Activated CD8-positive, alpha-beta memory T cell treated with anti-CD3 and anti-CD28 coated beads, Interleukin-2, amount 50 U/mL, for 24 hours (primary cell): ENCODE measurements around the gene COL13A1.

Experiments used
- DNase-seq: peaks from one replicate; pipeline ENCODE4 v3.0.0-alpha.2; 2020; ENCODE audit errors: extremely low read depth

The COL13A1 gene

GRCh38 chr10:69944761-69945160, 143.1 kb downstream of the COL13A1 start:
- no peak for DNase-seq

DNA sequence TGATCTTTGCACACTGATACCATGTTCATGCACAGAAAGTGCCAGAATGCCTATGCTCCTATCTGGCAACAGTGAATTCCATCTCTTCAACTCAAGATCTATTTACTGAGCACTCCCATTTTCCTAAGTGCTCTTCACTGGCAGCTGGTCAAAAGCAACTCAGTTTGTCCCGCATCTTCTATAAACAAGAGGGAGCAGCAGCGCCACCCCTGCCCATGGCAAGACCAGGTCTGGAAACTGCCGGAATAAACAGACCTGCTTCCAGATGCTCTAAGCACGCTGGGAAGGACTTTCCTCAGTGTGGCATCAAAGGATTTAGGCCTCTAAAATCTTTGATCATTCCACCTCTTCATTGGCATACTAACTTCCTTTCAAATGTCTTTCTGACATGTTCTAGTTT, 146.6 kb downstream of the COL13A1 start:
- DNase-seq, result no peak

- no peak for DNase-seq
Observed at GRCh38 chr10:69949770-69950169, 148.1 kb downstream of the COL13A1 start.

- DNase-seq, result no peak
Observed at GRCh38 chr10:69951658-69952057, 150.0 kb downstream of the COL13A1 start.

GRCh38 chr10:69952069-69952800, 150.5 kb downstream of the COL13A1 start:
- DNase-seq, result no peak

GRCh38 chr10:69952821-69953221, 151.1 kb downstream of the COL13A1 start:
- DNase-seq, result no peak

DNA sequence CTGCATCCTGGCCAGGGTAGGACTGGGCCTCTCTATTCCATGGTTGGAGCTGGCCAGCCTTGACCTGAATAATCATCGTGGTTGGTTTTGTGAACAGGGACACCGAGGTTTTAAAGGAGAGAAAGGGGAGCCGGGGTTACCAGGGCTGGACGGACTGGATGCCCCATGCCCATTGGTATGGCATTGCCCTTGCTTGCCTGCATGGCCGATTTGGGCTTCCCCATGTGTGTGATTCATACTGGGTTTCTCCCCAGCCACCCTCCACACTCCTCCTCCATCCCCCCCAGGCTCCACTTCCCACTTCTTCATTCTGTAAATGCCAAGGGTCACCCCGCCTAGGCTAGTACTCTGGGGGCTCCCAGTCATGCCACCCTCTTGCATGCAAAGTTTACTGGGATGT, 152.1 kb downstream of the COL13A1 start:
- no peak for DNase-seq

- no peak for DNase-seq
Observed at GRCh38 chr10:69955211-69955805, 153.6 kb downstream of the COL13A1 start.

GRCh38 chr10:69955897-69956740, 154.4 kb downstream of the COL13A1 start:
- DNase-seq, result no peak

- DNase-seq, result no peak
Observed at GRCh38 chr10:69956741-69957230, 155.1 kb downstream of the COL13A1 start.

DNA sequence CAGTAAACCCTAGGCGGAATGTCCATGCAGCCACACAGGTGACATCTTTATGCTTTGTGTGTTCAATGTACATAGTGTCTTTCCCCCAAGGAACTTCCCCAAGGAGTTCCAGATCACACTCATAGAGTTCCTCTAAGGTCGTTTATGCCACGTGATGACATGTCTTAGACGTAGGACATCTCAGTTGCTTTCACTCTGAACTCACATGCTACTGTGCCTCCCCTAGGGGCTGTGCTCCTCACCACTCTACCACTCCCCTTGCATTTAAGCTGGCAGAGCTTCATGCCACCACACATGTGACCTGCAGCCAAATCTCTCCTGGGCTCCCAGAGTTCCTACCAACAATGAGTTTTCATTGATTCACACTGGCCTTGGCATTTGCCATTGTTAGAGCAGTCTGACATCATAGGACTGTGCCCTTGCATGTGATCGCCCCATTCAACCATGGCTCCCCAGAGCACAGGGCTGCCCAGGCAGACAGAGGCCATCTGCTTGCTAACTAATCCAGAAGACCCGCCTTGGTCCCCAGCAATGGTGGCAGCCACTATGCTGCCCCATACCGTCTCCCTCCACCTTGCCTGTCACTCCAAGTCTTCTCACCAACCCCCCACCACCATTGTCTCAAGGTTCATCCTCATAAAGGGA, 155.7 kb downstream of the COL13A1 start:
- no peak for DNase-seq

DNA sequence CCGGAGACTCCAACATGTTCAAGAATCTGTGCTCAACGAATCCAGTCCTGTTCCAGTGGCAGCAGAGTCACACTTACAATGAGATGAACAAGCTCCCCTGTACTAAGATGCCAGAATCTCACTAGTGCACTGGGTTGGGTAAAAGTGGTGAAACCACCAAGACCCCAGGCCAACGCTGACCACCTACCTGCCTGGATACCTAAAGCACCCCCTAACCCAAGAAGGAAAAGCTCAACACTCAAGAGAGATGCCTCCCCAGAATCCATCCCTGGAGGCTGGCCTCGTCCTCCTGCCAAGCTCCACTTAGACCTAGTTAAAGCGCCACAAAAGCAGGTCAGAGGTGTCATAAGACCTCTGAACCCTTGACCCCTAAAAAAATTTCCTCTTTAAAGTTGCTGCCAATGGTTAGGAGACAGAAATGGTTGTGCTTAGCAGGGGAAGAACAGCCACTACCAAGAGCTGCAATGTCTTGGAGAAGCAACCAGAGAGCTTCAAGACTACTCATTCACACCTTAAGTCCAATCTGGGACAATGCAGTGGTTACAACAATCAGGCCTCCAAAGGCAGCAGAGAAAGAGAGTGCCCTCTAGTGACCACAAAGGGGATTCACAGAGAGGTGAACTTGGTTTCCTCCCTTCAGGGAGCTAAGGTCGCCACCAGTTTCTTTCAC, 156.3 kb downstream of the COL13A1 start:
- DNase-seq, result no peak

DNA sequence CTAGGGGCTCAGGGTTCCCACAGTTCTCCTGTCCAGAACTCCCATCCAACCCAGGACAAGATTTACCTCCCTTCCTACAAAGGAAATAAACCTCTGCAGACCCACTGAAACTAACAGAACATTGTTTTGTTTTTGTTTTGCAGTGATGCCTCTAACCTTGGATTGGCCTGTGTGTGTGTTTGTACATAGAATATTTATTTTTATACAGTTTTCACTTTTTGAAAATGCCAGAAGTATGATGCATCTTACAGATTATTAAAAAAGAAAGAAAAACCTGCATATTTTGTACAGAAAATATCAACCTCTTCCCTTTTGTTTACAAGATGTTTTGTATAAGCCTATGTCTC, 156.8 kb downstream of the COL13A1 start:
- no peak for DNase-seq

- no peak for DNase-seq
Observed at GRCh38 chr10:69959911-69960310, 158.2 kb downstream of the COL13A1 start.

GRCh38 chr10:69960606-69960987, 158.9 kb downstream of the COL13A1 start:
- no peak for DNase-seq

DNA sequence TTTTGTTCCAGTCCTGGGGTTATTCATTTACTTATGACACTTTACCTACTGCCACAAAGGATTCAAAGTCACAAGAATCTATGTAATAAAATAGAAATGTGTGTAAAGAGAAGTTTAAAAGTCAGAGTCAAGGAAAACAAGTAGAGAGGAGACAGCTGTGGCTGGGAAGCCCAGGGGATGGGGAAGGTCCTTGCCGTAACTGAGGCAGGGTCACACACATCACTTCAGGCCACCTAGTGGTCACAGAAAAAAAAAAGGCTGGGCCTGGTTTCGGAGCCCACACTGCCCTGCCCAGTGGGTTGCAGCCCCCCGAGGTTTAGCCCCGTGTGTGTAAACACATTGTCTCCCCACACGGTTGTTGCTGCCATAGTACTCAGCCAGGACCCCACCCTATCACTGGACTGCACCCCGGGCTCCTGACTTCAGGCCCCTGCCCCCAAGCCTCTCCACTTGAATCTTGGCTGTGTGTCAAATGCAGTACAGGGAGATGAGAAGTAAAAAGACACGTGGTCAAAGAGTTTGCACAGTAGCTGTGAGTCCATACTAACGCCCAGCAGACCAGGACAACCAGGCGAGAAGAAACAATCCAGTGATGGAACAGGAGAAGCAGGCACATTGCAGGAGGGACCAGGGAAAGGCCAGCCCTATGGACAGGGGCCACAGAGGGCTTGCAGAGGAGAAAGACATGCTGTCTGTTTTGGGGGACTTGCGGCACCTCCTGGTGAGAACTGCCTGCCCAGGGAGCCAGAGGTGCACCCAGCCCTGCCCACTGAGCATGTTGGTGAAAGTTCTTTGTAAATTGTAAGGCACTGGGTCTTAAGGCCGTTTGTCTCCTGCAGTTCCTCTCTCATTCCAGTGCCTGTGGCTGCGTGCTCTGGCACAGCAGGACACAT, 159.5 kb downstream of the COL13A1 start:
- DNase-seq, result no peak

- DNase-seq, result no peak
Observed at GRCh38 chr10:69961881-69962745, 160.4 kb downstream of the COL13A1 start.

- no peak for DNase-seq
Observed at GRCh38 chr10:69962746-69963135, 161.0 kb downstream of the COL13A1 start.

DNA sequence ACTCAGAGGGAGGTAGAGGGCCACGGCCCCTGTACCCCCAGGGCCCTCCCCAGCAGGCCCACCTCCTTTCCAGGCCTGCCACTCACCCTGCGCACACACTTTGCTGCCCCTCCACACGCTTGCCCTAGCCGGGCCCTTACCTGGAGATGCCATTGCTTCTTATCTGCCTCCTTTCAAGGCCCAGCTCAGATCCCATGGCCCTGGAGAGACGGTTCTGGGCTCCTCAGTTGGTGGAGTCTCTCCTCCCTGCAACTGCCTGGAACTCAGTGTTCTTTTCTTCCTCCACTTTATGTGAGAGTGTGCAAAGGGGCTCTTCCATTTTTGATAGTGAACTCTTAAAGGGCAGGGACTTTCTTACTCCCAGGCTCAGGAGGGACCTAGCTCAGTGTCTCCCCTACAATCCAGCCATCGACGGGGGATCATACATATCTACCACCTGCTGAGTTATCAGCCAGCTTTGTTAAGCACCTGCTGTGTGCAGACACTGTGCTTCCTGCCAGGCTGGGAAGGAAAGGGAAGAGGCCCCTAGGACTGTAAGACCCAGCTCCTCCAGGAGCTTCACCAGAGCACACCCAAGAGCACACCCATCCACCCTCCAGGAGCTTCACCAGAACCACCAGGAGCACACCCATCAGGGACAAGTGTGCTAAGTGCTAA, 161.6 kb downstream of the COL13A1 start:
- DNase-seq, result no peak
